Fibroblast of skin of abdomen (primary cell): ENCODE measurements around the gene PDE10A.
"Not testable (repeated sequence)": the region's sequence is repeated elsewhere in the genome, so short reads cannot be mapped to it uniquely, and the experiment has no call there.

Experiments used
- DNase-seq: peaks from one replicate; pipeline ENCODE4 v3.0.0-alpha.2; 2013

PDE10A gene

DNA sequence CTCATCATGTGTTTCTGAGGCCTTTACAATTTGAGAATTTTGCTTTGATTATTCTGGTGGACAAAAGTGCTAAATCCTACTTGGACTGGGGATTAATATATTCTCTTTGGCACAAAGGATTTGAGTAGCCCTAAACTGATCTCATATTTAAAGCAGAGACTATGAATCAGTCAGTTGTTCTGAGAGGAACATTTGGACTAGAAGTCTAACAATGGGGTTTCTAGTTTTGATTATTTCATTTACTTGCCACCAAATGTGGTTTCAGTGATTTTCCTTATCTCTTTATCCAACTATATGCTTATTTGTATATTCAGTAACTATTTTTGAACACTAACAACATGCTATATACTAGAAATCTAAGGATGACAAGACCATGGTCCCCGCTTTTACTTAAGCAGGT is 81.4 kb downstream of the PDE10A start:
- no peak for DNase-seq

DNA sequence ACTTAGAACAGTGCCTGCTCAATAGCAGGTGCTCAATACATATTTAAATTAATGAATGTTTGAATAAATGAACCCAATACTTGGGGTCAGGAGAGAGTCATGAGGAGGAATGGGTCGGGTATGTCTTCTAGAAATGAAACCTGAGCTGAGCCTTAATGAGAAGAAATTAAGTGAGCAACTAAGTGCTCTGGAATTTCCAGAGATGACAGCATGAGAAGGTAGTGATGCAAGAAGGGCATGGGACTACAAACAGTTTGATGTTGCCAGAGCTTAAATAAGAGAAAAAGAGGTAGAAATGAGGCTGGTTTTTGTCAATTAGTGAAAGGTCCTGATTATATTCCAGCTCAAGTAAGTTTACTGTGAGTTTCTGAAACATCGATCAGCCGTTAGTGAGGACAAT is 82.9 kb downstream of the PDE10A start:
- no peak for DNase-seq

GRCh38 chr6:165579151-165579550 is 83.9 kb downstream of the PDE10A start:
- no peak for DNase-seq

- no peak for DNase-seq
Observed at GRCh38 chr6:165577556-165577955, 85.5 kb downstream of the PDE10A start.

- DNase-seq, result no peak
Observed at GRCh38 chr6:165575158-165575549, 87.9 kb downstream of the PDE10A start.

DNA sequence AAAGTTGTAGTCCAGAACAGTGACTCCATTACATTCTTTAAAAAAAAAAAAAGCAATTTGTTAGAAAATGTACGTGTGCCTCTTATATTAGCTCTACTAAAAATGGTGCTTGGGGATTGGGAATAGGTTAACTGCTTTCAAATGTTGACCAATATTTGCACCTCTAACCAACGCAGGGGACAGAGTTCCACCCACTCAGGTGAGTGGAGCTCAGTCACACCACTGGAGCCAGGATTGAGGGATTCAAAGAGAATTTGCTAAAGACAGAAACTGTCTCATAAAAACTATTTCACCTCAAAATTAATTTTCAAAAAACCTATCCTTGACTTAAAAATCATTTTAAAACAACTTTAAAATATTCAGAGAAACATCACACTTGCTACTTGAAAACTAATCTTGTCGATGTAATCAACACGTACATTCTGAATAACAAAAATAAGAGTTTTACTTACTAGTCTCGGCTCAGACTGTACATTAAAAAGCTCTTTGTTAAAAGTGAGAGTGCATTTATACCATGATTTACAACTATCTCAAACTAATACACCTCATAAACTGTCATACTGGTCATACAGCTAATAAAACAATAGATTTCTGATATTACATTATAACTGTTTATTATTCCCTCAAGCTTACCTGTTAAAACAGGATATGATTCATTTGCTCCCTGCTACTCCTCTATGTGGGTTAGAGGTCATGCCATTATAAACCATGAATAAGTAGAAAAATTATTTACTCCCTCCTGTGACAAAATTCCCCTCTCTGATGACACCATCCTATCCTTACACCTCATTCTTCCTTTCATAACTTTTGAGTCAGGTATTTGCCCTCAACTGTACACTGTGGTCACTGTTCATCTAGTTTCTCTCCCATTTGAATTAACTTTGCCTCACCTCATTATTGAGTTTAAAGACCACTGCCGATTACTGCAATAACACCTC is 88.6 kb downstream of the PDE10A start:
- no peak for DNase-seq

GRCh38 chr6:165573671-165574070 is 89.4 kb downstream of the PDE10A start:
- peak; percentile 24 for DNase-seq

- DNase-seq, result no peak
Observed at GRCh38 chr6:165571721-165572132, 91.3 kb downstream of the PDE10A start.

GRCh38 chr6:165571068-165571682 is 91.9 kb downstream of the PDE10A start:
- peak; percentile 33 for DNase-seq

GRCh38 chr6:165568326-165568725 is 94.7 kb downstream of the PDE10A start:
- DNase-seq, result no peak

DNA sequence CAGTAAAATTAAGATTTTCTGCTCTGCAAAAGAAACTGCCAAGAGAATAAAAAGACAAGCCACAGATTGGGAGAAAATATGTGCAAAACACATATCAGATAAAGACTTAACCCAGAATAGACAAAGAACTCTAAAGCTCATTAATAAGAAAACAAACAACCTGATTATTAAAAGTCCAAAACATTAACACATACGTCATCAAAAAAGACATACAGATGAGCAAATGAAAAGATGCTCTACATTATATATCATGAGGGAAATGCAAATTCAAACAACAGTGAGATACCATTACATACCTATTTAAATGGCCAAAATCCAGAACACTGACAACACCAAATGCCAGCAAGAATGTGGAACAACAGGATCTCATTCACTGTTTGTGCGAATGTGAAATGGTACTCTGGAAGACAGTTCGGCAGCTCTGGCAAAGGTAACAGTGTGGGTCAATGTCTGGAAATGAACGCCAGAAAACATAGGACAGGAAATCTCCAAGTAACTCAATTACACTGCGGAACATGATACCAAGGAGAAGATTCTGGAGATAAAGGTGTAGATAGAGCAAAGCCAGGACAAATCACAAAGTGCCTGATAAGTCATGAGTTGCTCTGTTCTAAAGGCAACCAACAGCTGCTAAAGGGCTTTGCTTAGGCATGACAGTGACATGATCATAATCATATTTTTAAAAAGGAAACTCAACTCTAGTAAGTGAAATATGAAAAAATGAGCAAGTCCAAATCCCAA is 96.8 kb downstream of the PDE10A start:
- DNase-seq, result no peak

DNA sequence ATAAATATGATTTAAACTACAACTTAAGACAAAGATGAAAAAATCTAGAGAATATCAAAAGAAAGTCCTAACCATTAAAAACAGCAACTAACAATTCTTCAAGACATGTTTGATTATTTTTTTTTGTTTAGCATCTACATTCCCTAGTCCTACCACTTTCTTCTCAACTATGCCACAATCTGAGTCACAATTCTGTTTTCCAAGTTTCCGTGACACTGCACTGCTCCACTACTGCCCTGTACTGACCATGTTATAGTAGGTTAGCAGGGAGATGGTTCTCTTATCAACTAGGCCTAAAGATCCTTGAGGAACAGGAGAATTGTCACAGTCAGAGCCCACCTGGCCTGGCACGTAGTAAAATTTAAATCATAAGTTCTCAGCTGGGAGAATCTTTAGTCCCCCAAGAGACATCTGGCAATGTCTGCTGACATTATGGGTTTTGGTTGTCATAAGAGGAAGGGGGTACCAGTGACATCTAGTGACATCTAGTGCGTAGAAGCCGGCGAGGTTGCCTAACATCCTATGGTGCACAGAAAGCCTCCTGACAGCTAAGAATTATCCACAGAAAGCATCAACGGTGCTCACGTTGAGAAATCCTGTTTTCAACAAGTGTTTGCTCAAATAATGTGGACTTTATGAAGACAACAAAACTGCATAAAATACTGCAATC is 100.5 kb downstream of the PDE10A start:
- DNase-seq, result no peak

DNA sequence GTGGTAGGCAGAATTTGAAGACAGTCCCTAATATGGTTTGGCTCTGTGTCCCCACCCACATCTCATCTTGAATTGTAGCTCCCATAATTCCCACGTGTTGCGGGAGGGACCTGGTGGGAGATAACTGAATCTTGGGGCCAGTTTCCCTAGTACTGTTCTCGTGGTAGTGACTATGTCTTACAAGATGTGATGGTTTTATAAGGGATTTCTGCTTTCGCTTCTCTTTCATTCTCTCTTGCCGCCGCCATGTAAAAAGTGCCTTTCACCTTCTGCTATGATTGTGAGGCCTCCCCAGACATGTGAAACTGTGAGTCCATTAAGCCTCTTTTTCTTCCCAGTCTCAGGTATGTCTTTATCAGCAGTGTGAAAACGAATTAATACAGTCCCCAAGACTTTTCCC is 103.4 kb downstream of the PDE10A start:
- DNase-seq, result no peak

DNA sequence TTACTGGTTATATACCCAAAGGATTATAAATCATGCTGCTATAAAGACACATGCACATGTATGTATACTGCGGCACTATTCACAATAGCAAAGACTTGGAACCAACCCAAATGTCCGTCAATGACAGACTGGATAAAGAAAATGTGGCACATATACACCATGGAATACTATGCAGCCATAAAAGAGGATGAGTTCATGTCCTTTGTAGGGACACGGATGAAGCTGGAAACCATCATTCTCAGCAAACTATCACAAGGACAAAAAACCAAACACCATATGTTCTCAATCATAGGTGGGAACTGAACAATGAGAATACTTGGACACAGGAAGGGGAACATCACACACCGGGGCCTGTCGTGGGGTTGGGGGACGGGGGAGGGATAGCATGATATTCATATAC is 104.9 kb downstream of the PDE10A start:
- not testable (repeated sequence) for DNase-seq

DNA sequence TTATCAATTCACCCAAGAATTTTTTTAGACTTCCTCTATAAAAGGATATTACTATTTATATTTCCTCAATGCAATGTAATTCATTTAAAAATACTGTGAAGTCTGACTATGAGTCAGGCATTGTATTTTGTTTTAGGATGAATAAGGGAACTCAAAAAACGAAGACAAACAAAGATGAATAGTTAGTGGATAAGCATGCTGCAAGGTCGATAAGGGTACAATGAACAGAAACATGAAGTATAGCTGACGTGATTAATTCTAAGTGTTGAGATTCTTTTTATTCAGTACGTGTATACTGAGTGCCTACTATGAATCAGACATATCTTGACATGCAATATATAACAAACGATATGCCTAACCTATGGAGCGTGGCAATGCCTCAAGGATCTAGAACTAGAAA is 105.4 kb downstream of the PDE10A start:
- DNase-seq, result no peak

GRCh38 chr6:165556116-165556843 is 106.8 kb downstream of the PDE10A start:
- DNase-seq, result no peak

- not testable (repeated sequence) for DNase-seq
Observed at GRCh38 chr6:165554644-165555043, 108.4 kb downstream of the PDE10A start.

- no peak for DNase-seq
Observed at GRCh38 chr6:165552248-165552736, 110.7 kb downstream of the PDE10A start.

GRCh38 chr6:165551828-165552227 is 111.2 kb downstream of the PDE10A start:
- no peak for DNase-seq

DNA sequence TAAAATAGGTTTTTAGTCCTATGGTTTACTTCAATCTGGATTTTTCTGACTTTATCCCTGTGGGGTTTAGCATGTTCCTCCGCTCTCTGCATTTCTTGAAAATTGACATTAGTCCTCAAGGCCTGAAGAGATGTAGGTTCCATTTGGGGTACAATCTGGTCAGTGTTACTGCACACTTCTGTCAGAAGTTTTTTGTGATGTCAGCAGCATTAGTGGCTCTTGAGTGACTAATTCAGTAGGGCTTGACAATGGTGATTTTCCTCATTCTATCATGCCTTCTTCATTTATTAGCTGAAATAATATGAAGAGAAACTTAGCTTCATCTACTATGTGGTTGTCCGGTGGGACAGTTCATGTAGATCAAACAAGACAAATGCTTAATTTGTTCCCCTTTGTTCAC is 114.6 kb downstream of the PDE10A start:
- DNase-seq, result no peak

- no peak for DNase-seq
Observed at GRCh38 chr6:165545806-165546205, 117.2 kb downstream of the PDE10A start.

DNA sequence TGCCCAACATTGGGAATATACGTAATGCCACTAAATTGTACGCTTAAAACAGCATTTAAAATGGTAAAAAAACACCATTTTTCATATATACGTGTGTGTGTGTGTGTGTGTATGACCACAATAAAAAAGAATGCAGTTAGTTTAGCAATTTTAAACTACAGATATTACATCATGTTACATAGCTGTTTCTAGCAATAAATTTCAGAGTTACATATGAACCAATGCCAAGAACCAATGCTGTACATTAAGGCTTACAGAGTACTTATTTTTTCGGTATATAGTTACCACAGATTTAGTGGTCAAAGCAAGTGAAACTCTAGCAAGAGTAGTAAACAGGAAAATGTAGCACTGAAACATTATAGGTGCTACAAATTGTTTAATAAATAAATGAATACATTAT is 119.3 kb downstream of the PDE10A start:
- DNase-seq, result peak; percentile 28
